ENCODE results near the gene CFAP73.
"Not testable (repeated sequence)": the region's sequence is repeated elsewhere in the genome, so short reads cannot be mapped to it uniquely, and the experiment has no call there.

CFAP73 gene

DNA sequence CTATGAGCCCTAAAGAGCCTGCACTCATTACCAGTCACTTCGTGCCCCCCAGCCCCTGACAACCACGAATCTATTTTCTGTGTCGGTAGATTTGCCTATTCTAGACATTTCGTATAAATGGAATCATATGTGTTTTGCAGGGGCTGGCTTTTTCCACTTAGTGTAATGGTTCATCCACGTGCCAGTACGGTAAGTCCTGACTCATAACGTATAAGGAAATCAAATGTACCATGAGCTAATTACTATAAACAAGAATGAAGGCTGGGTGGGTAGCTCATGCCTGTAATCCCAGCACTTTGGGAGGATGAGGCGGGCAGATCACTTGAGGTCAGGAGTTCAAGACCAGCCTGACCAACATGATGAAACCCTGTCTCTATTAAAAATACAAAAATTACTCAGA lies 31.8 kb upstream of the CFAP73 start:
- H3K4me3 ChIP-seq (ENCODE audit: low read depth, low read length); DNase-seq (ENCODE audit: low read depth): not testable (repeated sequence)

DNA sequence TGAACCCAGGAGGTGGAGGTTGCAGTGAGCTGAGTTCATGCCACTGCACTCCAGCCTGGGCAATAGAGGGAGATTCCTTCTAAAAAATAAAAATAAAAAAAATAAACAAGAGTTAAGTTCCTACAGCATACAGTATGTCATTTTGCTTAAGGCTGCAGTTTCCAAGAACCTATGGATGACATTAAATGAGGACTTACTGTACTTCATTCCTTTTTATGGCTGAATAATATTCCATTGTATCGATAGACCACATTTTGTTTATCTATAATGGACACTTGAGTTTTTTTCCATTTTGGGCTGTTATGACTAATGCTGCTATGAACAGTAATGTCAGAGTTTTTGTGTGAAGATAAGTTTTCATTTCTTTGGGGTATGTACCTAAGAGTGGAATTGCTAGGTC lies 31.4 kb upstream of the CFAP73 start:
- H3K4me3 ChIP-seq (ENCODE audit: low read depth, low read length) = no peak overlapping the region
- DNase-seq (ENCODE audit: low read depth) = no peak

DNA sequence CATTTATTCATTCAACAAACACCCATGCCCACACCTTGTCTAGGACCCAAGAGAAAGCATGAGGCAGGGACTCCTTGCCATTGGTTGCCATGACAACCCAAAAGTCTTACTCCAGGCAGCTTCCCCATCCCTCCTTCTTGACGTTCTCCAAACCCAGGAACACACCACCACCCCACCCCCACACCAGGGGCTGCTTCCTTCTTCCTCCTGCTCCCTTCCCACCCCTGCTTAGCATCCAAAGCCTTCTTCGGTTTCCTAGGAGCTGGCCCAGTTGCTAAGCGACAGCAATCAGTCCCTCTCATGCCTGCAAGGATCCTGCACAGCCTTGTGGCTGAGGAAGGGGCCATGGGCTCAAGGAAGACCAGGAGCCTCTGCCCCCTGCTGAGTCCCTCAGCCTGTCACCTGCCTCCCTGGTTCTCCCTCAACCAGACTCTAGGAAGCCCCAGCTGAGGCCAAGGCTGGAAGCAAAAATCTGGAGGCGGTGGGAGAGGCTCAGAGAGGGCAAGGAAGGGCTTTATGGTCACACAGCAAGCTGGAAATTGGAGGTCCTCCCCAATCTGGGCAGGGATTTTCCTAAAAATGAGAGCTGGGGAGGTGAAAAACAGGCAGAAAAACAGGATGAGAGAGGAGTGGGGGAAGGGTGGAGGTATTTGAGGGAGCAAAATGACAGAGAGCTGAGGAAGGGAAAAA lies 29.4 kb upstream of the CFAP73 start:
- no peak for DNase-seq (ENCODE audit: low read depth)
- H3K4me3 ChIP-seq (ENCODE audit: low read depth, low read length) = no peak overlapping the region

DNA sequence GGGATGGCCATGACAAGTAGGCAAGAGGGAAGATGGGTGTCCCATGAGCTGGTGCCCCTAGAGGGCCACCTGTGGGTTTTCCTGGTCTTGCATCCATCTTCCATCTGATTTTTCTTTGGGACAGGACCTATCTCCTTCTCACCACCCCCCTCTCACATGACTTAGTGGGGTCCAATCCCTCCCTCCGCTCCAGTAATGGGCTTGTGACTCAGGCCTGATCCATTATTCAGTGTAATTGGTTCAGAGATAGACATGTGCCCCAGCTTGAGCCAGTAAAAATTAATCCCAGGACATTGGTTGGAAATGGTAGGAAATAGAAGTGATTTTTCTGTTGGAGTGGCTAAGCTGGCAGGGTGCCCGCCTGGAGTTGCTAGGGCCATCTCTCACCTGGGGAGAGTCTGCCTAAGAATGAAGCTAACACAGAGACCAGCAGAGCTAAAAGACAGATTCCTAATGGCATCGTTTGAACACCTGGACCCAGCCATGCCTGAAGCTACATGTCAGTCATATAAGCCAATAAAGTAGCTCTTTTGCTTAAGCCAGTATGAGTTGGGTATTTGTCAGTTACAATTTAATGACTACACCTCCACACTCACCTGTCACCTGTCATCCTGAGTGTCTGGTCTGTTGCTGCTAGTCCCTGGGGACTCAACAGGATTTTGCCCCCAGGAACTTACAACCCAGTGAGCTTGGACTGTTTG lies 28.7 kb upstream of the CFAP73 start:
- no peak overlapping the region for H3K4me3 ChIP-seq (ENCODE audit: low read depth, low read length)
- DNase-seq (ENCODE audit: low read depth) = no peak

DNA sequence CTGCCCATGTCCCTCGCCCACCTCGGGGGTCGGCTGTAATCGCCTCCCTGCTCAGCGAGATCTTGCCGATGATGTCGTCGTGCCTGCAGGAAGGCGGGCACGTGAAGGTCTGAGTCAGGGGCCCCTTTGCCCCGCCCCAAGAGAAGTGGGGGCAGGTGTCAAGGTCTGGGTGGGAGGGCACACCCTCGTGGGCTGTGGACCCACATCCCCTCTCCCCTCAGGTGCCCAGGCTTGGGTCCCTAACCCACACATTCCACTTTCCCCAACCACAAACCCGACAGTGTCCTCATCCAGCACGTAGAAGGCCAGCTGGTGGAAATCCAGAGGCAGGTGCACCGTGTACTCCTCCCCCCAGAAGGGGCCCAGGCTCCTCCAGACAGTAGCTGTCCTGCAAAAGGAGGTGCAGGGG lies 21.7 kb upstream of the CFAP73 start:
- no peak overlapping the region for H3K4me3 ChIP-seq (ENCODE audit: low read depth, low read length)
- no peak for DNase-seq (ENCODE audit: low read depth)

DNA sequence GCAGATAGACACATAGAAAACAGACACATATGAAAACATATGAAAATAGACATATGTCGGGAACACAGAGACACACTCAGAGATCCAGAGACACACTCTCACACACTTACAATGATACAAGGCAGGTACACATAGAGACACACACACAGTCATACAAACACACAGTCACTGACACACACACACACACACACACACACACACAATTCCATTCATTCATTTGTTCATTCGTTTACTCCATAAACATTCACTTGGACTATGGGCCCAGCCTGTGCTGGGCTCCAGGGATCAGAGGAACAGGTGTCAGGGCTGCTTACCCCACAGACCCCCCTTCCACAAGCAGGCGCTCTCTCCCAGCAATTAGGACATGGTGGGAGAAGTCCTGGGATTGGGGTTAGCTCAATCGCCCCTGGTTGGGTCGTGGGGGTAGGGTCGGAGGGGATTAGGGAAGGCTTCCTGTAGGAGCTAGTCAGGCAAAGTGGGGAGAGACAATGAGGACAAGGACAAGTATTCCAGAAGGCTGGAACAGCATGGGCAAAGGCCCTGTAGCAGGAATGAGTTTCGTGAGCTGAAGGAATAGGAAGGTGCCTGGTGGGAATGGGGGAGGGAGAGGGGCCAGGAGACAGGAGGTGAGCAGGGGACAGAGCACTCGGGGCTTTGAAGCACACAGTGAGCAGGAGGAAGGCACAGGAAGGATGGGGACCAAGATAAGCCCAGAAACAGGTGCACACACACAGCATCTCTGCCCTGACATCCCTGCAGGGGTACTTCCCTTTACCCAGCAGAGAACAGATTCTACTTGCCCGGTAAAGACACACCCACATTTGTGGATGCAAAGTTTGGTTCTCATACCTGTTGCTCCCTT lies 20.5 kb upstream of the CFAP73 start:
- DNase-seq (ENCODE audit: low read depth) = no peak

DNA sequence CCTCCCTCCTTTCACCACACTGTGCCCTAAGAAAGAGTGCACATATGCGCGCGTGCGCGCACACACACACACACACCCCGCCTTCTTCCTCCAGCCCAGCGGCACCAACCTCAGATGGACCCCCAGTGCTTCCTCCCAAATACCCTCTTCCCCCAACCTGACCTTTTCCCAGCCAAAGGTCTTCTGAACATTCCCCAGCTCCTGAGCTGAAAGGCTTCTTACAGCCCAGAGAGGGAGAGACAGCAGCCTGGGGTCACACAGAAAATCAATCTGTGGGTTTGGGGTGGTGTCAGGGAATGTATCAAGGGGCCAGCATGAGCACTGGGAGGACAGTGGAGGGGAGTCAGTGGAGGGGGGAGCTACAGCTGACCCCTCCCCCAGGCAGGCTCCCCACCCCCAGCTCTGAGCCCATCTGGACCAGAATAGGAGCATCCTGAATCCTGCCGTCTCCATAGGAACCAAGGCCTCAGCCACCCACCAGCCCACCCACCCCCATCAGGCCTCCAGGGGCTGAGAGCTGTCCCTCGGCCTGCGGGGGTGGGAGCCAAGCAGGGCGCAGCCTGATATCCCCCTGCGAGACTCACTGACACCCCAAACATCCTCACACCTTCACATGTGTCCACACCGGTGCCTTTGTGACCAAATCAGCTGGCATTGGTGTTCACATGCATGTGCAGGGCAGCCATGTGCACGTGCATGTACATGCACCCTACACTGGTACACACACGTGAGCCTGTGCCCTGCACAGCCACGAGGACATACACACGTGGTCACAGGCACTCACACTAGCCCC lies 19.7 kb upstream of the CFAP73 start:
- no peak for DNase-seq (ENCODE audit: low read depth)
- no peak overlapping the region for H3K4me3 ChIP-seq (ENCODE audit: low read depth, low read length)

More for the DNA sequence above, 20.5 kb upstream of the CFAP73 start:
- H3K4me3 ChIP-seq (ENCODE audit: low read depth, low read length) = no peak overlapping the region

DNA sequence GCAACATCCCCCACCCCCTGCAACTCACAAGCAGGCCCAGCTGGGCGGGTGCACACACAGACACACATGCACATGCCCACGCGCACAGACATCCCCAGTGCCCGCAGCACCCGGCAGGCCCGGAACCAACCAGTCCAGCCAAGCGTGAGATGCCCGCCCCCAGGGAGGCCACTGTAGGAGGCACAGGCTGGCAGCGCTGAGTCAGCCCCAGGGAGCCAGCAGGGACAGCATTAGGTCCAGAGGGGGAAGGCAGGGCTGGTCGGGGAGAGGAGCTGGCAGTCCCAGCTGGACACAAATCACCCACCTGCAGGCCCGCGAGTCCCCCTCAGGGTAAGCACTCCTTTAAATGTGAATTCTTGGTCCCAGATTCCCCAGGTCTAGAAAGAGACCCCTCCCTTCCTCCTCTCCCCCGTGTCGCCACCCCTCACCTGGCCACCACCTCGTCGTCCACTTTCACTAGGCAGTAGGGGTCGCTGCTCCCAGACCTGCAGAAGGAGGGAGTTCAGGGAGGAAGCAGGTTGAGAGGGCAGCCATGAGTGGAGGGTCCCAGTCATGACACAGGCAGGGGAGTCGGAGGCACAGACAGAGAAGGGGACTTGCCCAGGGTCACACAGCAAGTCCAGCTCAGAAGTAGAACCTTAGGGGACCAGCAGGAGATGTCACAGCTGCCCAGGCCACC lies 18.9 kb upstream of the CFAP73 start:
- DNase-seq (ENCODE audit: low read depth) = no peak
- no peak overlapping the region for H3K4me3 ChIP-seq (ENCODE audit: low read depth, low read length)

DNA sequence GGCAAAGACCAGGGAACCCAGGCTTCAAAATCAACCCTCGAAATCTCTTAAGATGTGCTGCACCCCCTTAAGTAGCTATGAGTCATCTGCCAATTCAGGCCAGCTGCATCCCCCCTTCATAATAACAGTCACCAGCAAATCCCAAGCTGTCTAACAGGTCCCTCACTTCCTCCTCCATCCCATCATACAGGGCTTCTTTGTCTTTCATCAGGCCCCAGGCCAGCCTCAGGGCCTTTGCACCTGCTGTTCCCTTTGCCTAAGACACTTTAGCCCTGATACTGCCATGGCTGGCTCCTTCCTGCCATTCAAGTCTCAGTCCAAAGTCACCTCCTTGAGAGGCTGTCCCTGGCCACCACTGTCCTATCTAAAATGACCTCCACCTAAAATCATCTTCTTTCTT lies 18.0 kb upstream of the CFAP73 start:
- H3K4me3 ChIP-seq (ENCODE audit: low read depth, low read length) = no peak overlapping the region
- DNase-seq (ENCODE audit: low read depth) = no peak

DNA sequence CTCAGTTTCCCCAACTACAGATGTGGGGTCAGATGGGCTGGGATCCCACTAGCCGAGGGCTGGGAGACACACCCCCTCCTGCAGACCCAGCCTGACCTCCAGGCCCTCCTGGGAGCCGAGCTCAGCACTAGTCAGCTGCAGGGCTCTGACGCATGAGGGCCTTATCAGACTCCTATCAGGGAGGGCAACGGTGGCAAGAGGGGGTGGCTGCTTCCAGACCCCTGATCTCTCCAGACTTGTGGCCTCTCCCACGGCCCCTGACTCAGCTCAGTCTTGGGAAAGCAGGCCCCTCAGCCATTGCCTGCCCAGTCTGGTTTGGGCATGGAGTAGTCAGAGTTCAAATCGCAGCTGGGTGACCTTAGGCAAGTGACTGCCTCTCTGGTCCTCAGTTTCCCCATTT lies 16.5 kb upstream of the CFAP73 start:
- DNase-seq (ENCODE audit: low read depth) = no peak

DNA sequence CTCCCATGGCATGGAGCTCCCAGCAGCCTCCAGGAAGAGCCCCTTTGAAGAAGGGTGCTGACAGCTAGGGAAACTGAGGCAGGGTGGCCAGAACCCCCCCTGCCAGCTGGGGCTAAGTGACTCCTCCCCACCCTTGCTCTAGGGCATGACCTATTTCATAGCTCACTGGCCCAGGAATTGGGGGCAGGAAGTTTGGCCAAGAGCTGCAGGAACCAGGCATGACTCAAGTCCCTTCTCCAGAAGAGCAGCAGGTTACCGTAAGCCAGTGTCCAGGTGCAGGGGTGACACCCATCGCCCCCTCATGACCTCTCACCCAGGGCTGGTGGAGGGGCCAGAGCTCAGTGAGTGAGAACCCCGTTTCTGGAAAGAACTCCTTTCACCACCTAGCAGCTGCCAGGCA lies 15.9 kb upstream of the CFAP73 start:
- no peak for DNase-seq (ENCODE audit: low read depth)
- no peak overlapping the region for H3K4me3 ChIP-seq (ENCODE audit: low read depth, low read length)

More for the DNA sequence above, 16.5 kb upstream of the CFAP73 start:
- H3K4me3 ChIP-seq (ENCODE audit: low read depth, low read length) = no peak overlapping the region

DNA sequence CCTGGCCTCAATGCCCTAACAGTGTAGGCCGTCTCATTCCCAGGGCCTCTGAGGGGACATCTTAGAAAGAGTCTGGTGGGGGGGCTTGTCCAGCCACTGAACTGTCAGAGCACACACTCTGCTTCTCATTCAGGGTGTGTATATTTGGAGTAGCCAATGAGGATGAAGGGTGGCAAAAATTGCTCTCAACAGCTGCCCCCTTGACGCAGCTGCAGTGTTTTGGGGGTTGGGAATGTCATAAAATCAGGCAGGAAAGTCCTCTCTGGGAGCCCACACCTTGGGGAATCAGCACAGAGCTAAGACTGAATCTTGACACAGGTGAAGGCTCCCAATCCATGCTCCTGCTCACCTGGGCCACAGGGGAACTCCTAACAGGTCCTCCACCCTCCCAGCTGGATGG lies 15.5 kb upstream of the CFAP73 start:
- H3K4me3 ChIP-seq (ENCODE audit: low read depth, low read length) = no peak overlapping the region
- DNase-seq (ENCODE audit: low read depth) = no peak

DNA sequence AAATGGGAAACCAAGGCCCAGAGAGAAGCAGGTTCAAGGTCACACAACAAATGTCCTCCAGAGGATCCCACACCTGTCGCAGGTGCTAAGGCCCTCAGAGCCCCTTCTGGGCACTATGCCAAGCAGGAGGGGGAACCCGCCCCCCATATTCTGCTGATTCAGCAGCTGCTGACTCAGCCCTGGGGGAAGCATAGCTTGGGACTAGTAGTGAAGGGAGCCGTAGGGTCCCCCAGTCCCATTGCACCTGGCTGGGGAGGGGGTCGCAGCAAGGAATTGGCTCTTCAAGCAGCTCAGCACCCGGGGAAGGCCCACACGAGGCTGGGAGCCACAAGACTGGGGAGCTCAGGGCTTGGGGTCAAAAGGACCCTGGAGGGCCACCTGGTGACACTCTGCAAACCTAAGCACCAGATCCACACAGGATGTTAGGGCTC lies 15.0 kb upstream of the CFAP73 start:
- H3K4me3 ChIP-seq (ENCODE audit: low read depth, low read length) = no peak overlapping the region
- DNase-seq (ENCODE audit: low read depth) = no peak

DNA sequence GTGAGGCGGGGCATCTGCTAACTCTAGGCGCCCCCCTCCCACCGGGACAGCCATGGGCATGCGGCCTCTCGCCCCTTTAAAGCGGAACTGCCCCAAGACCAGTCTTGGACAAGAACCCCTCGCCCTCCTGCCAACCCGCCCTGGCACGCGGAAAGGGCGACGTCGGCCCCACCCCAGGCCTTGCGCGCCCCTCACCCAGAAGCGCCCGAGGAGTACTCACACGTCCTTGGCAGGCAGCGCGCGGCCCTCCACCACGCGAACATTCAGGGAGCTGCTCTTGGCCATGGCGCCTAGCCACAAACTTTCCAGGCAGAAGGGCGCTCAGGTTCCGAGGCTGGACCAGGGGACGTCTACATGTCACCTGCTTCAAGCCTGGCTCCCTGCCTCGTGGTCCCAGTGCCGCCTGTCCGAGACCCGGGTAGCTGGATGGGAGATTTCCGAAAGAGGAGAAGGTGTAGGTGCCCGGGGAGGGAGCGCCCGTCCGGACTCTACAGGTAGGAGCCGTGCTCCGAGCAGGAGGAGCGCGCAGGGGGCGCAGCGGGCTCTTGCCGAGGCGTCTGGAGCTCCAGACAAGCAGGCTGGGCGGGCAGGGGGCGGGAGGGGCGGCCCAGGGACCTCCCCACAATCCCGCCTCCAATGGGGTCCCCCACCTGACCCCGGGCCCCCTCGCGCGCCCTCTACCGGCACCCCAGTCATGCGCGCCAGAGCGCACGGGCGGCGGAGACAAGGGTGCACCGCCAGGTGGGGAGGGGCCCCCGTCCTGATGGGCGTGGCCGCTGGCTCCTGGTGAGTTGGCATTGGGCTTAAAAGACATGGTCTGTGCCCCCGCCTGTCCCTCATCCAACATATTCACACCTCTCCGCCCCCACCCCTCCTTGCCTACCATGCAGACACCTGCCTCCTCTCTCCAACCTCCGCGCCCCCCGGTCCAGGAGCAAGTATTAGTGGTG lies 14.1 kb upstream of the CFAP73 start, which contains the start of gene RASAL1:
Gene RASAL1, minus strand, starts transcription at position 584 of the 950 bp plus-strand sequence. Its CDS starts 299 bp downstream, at position 285.
- H3K4me3 ChIP-seq (ENCODE audit: low read depth, low read length) = no peak within 1 kb of the TSS

DNA sequence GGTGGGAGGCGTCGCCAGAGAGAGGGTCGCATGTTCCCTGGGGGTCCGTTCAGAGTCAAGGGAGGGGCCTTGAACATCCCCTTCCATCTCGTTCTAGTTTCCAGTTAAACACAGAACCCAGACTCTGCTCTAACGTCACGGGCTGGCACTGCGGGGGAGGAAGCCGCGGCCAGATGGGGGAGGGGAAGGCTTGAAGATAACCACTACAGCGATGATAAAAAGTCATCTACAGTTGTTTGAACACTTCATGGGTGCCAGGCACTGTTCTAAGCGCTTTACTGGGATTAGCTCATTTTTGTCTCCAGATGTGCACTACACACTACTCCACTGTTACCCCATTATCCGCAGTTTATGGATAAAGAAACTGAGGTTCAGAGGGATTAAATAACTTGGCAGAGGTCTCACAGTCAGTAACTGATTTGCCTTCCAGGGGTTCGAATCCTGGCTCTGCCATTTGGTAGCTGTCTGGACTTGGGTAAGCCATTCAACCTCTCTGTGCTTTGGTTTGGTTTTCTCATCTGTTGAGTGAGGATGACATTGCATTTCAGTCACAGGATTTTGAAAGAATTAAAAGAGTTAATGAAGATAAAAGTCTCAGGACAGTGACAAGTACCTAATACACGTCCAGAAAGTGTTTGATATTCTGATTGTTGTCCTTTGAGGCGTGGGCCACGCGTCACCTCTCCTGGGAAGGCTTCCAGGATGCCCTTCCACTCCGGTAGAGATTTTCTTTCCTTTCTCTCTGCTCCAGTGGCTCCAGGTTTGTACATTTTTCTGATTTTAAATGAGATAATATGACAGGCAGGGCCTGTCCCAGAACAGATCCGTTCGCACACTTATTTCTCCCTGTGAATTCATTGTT lies 13.2 kb upstream of the CFAP73 start:
- DNase-seq (ENCODE audit: low read depth) = no peak

More for the DNA sequence above, 14.1 kb upstream of the CFAP73 start, which contains the start of gene RASAL1:
- no peak for DNase-seq (ENCODE audit: low read depth)

DNA sequence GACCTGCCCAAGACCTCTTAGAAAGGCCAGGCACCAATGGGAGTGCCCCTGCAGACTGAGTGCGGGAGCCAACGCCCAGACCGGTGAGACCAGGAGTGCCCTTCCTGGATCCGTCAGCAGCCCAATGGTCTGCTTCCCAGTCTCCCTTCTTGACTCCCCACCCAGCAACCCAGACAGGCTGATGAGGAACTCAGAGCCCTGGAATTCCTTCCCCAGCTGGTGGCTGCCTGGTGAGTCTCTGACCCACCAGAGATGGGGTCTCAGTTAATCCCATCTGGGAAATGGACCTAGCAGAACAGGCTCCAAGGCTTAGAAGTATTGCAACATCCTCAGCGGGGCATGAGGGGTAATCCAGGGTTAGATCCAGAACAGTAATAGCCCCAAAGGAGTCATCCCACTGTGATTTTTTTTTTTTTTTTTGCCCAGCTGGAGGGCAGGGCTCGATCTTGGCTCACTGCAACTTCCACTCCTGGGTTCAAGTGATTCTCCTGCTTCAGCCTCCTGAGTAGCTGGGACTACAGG lies 12.5 kb upstream of the CFAP73 start:
- H3K4me3 ChIP-seq (ENCODE audit: low read depth, low read length) = no peak overlapping the region
- DNase-seq (ENCODE audit: low read depth) = no peak

More for the DNA sequence above, 13.2 kb upstream of the CFAP73 start:
- H3K4me3 ChIP-seq (ENCODE audit: low read depth, low read length) = no peak overlapping the region

All from skeletal muscle cell (primary cell).